Erythroblast (primary cell): ENCODE results near the gene PCDHB4.
"Not testable (repeated sequence)": the region's sequence is repeated elsewhere in the genome, so short reads cannot be mapped to it uniquely, and the experiment has no call there.

Experiments used
- GATA1 ChIP-seq: IDR thresholded peaks from 2 replicates; pipeline ENCODE4 v1.6.1; 2011; ENCODE audit warnings: low read depth, mild to moderate bottlenecking, control low read depth, low read length, moderate library complexity
- POLR2A ChIP-seq: IDR thresholded peaks from 2 replicates; pipeline ENCODE4 v1.6.1; 2011; ENCODE audit warnings: mild to moderate bottlenecking, low read length

GRCh38 chr5:141102471-141102870, 19.1 kb upstream of the PCDHB4 start:
- TF ChIP-seq POLR2A, GATA1: not testable (repeated sequence)
